ENCODE measurements around the gene TUBB4A.
"Not testable (repeated sequence)": the region's sequence is repeated elsewhere in the genome, so short reads cannot be mapped to it uniquely, and the experiment has no call there.

TUBB4A gene

DNA sequence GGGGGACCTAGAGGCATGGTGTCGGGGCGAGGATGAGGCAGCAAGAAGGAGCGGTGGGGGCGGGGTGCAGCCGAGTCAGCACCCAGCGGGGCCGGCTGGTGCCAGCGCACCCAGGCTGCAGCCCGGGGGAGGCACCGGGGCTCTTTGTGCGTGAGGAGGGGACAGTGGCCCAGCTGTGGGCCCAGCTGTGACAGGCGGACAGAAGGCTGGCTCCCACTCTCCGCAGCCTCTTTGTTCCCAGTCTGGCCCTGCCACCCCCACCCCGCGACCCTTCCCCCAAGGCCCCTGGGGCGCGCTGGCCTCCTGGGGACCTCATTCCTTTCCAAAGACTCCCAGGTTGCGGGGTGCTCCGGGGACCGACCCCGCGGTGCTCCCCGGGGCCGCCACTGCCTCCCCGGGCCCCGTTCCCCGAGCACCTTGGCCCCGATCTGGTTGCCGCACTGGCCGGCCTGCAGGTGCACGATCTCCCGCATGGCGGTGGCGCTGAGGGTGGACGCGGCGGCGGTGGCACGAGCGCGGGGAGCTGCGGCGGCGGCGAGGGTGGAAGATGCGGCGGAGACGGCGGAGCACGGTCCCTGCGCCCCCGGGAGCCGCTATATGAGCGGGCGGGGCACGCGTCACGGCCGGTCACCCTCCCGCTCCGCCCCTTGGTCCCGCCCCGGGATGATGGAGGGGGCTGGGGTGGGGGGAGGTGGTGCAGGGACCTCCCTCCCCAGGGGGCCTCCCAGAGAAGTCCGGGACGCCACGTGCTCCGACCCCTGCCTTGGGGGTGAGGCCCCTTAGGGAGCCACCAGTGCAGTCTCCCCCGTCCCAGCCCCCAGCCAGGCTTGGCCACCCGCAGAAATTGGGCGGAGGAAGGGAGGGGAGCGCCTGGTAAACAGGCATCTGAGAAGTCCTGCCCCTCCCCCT lies at the start of gene TUBB4A:
Gene TUBB4A (minus strand): TSS at position 570 of the 909 bp plus-strand sequence. CDS start 97 bp downstream, at position 473.
- TF ChIP-seq ZFX (IDR thresholded peaks at IDR 0.05; ENCODE audit: borderline replicate concordance): no peak
- TF ChIP-seq, protein P1, sequence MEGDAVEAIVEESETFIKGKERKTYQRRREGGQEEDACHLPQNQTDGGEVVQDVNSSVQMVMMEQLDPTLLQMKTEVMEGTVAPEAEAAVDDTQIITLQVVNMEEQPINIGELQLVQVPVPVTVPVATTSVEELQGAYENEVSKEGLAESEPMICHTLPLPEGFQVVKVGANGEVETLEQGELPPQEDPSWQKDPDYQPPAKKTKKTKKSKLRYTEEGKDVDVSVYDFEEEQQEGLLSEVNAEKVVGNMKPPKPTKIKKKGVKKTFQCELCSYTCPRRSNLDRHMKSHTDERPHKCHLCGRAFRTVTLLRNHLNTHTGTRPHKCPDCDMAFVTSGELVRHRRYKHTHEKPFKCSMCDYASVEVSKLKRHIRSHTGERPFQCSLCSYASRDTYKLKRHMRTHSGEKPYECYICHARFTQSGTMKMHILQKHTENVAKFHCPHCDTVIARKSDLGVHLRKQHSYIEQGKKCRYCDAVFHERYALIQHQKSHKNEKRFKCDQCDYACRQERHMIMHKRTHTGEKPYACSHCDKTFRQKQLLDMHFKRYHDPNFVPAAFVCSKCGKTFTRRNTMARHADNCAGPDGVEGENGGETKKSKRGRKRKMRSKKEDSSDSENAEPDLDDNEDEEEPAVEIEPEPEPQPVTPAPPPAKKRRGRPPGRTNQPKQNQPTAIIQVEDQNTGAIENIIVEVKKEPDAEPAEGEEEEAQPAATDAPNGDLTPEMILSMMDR (IDR thresholded peaks at IDR 0.05): peak; percentile 17; the same call in 1 of the 2 replicates
- H3K27ac ChIP-seq: no peak within 1 kb of the TSS

DNA sequence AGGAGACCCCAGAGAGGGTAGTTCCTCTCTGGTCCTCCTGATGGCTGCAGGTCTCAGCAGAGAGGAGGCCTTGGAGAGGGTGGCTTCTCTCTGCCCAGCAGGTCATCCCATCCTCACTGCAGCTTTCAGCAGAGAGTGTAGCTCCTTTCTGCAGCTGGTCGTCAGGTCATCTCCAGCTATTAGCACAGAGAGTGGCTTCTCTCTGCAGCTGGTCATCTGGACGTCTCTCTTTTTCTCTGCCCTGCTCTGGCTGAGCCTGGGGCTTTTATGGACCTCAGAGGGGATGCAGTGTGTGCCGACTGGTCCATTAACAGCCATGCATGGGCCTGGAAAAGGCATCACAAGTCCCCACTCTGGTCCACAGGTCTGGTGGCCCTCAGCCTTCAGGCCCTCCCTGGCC lies 49.0 kb upstream of the TUBB4A start:
- TF ChIP-seq, protein P1 (IDR thresholded peaks at IDR 0.05): no peak
- TF ChIP-seq ZFX (IDR thresholded peaks at IDR 0.05; ENCODE audit: borderline replicate concordance): no peak
- H3K27ac ChIP-seq: no peak overlapping the region

DNA sequence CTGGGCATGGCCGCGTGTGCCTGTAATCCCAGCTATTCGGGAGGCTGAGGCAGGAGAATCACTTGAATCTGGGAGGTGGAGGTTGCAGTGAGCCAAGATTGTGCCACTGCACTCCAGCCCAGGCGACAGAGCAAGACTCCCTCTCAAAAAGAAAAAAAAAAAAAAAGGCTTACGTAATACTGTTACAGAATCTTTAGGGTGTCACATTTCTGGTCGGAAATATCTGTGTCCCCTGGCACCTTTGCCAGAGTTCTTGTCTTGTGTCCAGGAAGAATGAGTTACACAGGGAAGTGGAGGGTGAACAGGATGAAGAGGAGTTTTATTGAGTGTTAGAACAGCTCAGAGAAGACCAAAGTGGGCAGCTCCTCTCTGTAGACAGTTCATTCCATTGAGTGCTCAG lies 48.6 kb upstream of the TUBB4A start:
- not testable (repeated sequence) for H3K27ac ChIP-seq

DNA sequence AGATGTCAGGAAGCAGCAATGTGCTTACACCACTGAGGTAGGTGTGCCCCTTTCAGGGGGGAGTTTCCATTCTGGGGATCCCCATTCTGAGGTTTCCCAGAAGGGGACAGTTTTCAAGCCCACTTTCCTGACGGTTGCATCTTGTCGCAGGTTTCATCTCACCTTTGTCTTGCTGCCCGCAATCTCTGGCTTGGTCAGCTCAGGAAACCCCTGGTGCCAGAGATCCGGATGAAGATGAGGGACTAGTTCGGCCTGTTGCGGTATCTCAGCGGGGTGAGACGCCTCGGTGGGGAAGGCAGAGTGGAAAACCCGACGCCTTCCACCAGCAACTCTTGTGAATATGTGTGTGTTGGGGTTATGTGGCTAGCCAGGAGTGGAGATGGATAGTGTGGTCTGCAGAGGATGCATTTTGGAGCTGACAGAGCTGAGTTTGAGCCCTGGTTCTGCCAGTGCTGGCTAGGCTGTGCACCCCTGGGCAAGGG lies 41.8 kb upstream of the TUBB4A start:
- no peak overlapping the region for H3K27ac ChIP-seq
- TF ChIP-seq ZFX (IDR thresholded peaks at IDR 0.05; ENCODE audit: borderline replicate concordance): no peak
- TF ChIP-seq, protein P1 (IDR thresholded peaks at IDR 0.05): no peak

DNA sequence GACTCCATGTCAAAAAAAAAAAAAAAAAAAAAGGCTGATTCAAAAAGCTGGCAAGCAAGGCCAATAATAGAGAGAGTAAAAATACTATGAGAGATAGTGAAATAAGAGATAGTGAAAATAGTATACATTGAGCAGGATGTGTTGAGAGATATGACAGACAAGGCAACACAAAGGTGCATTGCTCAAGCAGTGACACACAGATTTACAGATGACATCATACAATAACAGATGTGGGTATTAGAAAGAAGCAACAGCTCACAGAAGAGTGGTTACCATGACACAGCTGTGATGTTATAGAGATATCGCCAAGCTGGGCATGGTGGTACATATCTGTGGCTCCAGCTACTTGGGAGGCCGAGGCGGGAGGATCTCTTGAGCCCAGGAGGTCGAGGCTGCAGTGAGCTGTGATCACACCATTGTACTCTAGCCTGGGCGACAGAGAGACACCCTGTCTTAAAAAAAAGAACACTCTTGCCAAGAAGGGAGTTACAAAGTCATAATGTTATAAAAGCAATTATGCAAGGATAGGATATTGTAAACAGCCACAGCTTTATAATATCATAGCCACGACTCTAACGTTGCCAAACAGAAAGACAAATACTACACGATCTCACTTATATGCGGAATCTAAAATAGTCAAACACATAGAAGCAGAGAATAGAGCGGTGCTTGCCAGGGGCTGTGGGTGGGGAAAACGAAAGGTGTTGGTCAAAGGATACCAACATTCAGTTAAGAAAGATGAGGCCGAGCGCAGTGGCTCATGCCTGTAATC lies 39.0 kb upstream of the TUBB4A start:
- no peak for TF ChIP-seq ZFX (IDR thresholded peaks at IDR 0.05; ENCODE audit: borderline replicate concordance)
- TF ChIP-seq, protein P1 (IDR thresholded peaks at IDR 0.05): no peak
- H3K27ac ChIP-seq: no peak overlapping the region

DNA sequence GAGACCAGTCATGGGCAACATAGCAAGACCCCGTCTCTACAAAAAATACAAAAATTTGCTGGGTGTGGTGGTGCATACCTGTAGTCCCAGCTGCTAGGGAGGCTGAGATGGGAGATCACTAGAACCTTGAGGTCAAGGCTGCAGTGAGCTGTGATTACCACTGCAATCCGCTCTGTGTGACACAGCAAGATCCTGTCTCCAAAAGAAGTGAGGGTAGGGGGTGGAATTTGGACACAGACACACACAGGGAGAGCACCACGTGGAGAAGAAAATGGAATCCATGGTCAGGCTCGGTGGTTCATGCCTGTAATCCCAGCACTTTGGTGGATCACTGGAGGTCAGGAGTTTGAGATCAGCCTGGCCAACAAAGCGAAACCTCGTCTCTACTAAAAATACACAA lies 37.4 kb upstream of the TUBB4A start:
- H3K27ac ChIP-seq: no peak overlapping the region
- no peak for TF ChIP-seq ZFX (IDR thresholded peaks at IDR 0.05; ENCODE audit: borderline replicate concordance)
- TF ChIP-seq, protein P1 (IDR thresholded peaks at IDR 0.05): no peak

DNA sequence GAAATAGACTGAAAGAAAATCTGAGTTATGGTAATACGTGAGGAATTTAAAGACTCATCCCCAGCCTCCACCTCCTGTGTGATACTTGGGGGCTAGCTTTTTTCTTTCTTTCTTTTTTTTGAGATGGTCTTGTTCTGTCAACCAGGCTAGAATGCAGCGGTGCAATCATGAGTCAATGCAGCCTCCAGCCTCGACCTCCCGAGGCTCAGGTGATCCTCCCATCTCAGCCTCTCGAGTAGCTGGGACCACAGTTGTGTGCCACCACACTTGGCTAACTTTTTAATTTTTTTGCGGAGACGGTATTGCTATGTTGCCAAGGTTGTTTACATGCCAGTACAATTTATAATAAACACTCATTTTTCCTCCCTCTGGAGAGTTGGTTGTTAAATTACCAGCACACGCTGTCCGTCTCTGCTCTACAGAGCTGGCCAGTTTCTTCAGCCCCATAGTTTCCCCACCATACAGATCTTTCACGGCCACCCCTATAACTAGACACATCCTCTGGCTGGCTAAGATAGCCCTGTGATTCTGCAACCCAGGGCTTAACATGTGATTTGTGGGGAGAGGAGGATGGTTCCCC lies 33.5 kb upstream of the TUBB4A start:
- H3K27ac ChIP-seq: no peak overlapping the region
- TF ChIP-seq, protein P1 (IDR thresholded peaks at IDR 0.05): no peak
- no peak for TF ChIP-seq ZFX (IDR thresholded peaks at IDR 0.05; ENCODE audit: borderline replicate concordance)
